ENCODE data around the gene ZNF195. TPM values are rescaled to one million over a fixed set of nuclear protein-coding genes. Genes with fewer than 3 reads are reported as not detected.
"Not testable (repeated sequence)": the region's sequence is repeated elsewhere in the genome, so short reads cannot be mapped to it uniquely, and the experiment has no call there.

The ZNF195 gene
- total RNA-seq, 1 experiment from 2014 or later: 85.5 TPM

GRCh38 chr11:3338569-3339339 lies 40.2 kb downstream of the ZNF195 start:
- H3K27me3 Mint-ChIP-seq (ENCODE audit: low read depth): peaks cover 21% of the 10 kb centered on the region
- H3K36me3 Mint-ChIP-seq: no peaks in the 10 kb centered on the region
- TF ChIP-seq ATF1 (CRISPR knock-in tag; IDR thresholded peaks at IDR 0.05) (no peak), AR (CRISPR knock-in tag; IDR thresholded peaks at IDR 0.05) (no peak), JAZF1 (CRISPR knock-in tag; IDR thresholded peaks at IDR 0.05) (no peak), SP1 (CRISPR knock-in tag; conservative IDR thresholded peaks at IDR 0.05) (no peak), ATF6 (CRISPR knock-in tag; IDR thresholded peaks at IDR 0.05) (no peak), SMAD4 (CRISPR knock-in tag; IDR thresholded peaks at IDR 0.05) (no peak), PREB (CRISPR knock-in tag; IDR thresholded peaks at IDR 0.05; ENCODE audit: borderline replicate concordance) (no peak), NR2C2 (CRISPR knock-in tag; IDR thresholded peaks at IDR 0.05) (no peak), CREB1 (CRISPR knock-in tag; IDR thresholded peaks at IDR 0.05) (no peak), NR3C1 (CRISPR knock-in tag; conservative IDR thresholded peaks at IDR 0.05; ENCODE audit: low read depth) (no peak), NFATC4 (CRISPR knock-in tag; IDR thresholded peaks at IDR 0.05) (no peak)
- TF ChIP-seq, protein P1, sequence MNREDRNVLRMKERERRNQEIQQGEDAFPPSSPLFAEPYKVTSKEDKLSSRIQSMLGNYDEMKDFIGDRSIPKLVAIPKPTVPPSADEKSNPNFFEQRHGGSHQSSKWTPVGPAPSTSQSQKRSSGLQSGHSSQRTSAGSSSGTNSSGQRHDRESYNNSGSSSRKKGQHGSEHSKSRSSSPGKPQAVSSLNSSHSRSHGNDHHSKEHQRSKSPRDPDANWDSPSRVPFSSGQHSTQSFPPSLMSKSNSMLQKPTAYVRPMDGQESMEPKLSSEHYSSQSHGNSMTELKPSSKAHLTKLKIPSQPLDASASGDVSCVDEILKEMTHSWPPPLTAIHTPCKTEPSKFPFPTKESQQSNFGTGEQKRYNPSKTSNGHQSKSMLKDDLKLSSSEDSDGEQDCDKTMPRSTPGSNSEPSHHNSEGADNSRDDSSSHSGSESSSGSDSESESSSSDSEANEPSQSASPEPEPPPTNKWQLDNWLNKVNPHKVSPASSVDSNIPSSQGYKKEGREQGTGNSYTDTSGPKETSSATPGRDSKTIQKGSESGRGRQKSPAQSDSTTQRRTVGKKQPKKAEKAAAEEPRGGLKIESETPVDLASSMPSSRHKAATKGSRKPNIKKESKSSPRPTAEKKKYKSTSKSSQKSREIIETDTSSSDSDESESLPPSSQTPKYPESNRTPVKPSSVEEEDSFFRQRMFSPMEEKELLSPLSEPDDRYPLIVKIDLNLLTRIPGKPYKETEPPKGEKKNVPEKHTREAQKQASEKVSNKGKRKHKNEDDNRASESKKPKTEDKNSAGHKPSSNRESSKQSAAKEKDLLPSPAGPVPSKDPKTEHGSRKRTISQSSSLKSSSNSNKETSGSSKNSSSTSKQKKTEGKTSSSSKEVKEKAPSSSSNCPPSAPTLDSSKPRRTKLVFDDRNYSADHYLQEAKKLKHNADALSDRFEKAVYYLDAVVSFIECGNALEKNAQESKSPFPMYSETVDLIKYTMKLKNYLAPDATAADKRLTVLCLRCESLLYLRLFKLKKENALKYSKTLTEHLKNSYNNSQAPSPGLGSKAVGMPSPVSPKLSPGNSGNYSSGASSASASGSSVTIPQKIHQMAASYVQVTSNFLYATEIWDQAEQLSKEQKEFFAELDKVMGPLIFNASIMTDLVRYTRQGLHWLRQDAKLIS (CRISPR knock-in tag; IDR thresholded peaks at IDR 0.05; ENCODE audit: borderline replicate concordance): no peak
- TF ChIP-seq, protein P2, sequence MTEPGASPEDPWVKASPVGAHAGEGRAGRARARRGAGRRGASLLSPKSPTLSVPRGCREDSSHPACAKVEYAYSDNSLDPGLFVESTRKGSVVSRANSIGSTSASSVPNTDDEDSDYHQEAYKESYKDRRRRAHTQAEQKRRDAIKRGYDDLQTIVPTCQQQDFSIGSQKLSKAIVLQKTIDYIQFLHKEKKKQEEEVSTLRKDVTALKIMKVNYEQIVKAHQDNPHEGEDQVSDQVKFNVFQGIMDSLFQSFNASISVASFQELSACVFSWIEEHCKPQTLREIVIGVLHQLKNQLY (CRISPR knock-in tag; IDR thresholded peaks at IDR 0.05): no peak
- TF ChIP-seq, protein P3, sequence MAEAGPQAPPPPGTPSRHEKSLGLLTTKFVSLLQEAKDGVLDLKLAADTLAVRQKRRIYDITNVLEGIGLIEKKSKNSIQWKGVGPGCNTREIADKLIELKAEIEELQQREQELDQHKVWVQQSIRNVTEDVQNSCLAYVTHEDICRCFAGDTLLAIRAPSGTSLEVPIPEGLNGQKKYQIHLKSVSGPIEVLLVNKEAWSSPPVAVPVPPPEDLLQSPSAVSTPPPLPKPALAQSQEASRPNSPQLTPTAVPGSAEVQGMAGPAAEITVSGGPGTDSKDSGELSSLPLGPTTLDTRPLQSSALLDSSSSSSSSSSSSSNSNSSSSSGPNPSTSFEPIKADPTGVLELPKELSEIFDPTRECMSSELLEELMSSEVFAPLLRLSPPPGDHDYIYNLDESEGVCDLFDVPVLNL (CRISPR knock-in tag; IDR thresholded peaks at IDR 0.05; ENCODE audit: borderline replicate concordance, low read depth): no peak
- TF ChIP-seq, protein P4, sequence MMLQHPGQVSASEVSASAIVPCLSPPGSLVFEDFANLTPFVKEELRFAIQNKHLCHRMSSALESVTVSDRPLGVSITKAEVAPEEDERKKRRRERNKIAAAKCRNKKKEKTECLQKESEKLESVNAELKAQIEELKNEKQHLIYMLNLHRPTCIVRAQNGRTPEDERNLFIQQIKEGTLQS (CRISPR knock-in tag; conservative IDR thresholded peaks at IDR 0.05): no peak
- CTCF ChIA-PET: no interaction called here
- POLR2A ChIA-PET: no interaction called here
- ATAC-seq (no peak), DNase-seq (ENCODE audit: low spot score) (no peak)
- H3K4me1 Mint-ChIP-seq: peaks cover 4% of the 10 kb centered on the region
- peaks cover 12% of the 10 kb centered on the region for H3K9me3 Mint-ChIP-seq
- no peak overlapping the region for H3K4me3 Mint-ChIP-seq
- H3K27ac Mint-ChIP-seq: no peak overlapping the region

GRCh38 chr11:3336420-3336819 lies 42.5 kb downstream of the ZNF195 start:
- POLR2A ChIA-PET; H3K4me3 Mint-ChIP-seq; CTCF ChIA-PET; H3K4me1 Mint-ChIP-seq; DNase-seq (ENCODE audit: low spot score); H3K36me3 Mint-ChIP-seq; ATAC-seq; H3K27ac Mint-ChIP-seq: not testable (repeated sequence)
- Mint-ChIP-seq H3K9me3 (peaks cover 12% of the 10 kb centered on the region), H3K27me3 (ENCODE audit: low read depth) (peaks cover 21% of the 10 kb centered on the region)

- ATAC-seq: peak; percentile 47
- H3K4me3 Mint-ChIP-seq; H3K27me3 Mint-ChIP-seq (ENCODE audit: low read depth); DNase-seq (ENCODE audit: low spot score); H3K4me1 Mint-ChIP-seq; H3K9me3 Mint-ChIP-seq; CTCF ChIA-PET; POLR2A ChIA-PET; H3K36me3 Mint-ChIP-seq; H3K27ac Mint-ChIP-seq: not testable (repeated sequence)
Observed at GRCh38 chr11:3333157-3333556, 45.8 kb downstream of the ZNF195 start.

- H3K27ac Mint-ChIP-seq; H3K9me3 Mint-ChIP-seq; H3K4me1 Mint-ChIP-seq; CTCF ChIA-PET; POLR2A ChIA-PET; DNase-seq (ENCODE audit: low spot score); ATAC-seq; H3K27me3 Mint-ChIP-seq (ENCODE audit: low read depth); H3K4me3 Mint-ChIP-seq; H3K36me3 Mint-ChIP-seq: not testable (repeated sequence)
Observed at GRCh38 chr11:3331078-3331477, 47.9 kb downstream of the ZNF195 start.

Measured in WTC11 (cell line).